H1 (cell line): ENCODE measurements around the gene GBF1. TPM values are rescaled to one million over a fixed set of nuclear protein-coding genes. Genes with fewer than 3 reads are reported as not detected.

Source experiments
- CTCF ChIA-PET: fragments of 300-600 bp; sonication (Branson Sonifier 250); formaldehyde crosslinking; loops from one replicate; lab custom pipeline; 2021; ENCODE audit not compliant: partially characterized antibody; lab: Charles Lee
- POLR2A ChIA-PET: fragments of 300-600 bp; sonication (Branson Sonifier 250); formaldehyde crosslinking; loops from one replicate; lab custom pipeline; 2021; ENCODE audit warnings: inconsistent platforms; ENCODE audit not compliant: partially characterized antibody; lab: Charles Lee
- DNase-seq, 2 experiments: peaks; one replicate each; pipeline versions ENCODE4 v3.0.0 to v3.0.0-alpha.2; 2010 to 2022; ENCODE audit warnings: low spot score in 2 of 2, low read depth in 1 of 2, mixed read lengths in 1 of 2
- FAIRE-seq: peaks from 2 replicates; lab custom pipeline; 2011; peaks lifted over from hg19 to GRCh38; lab: Jason Lieb, UNC
- H2AFZ ChIP-seq: 2 replicates; pipeline ENCODE4 v1.8.1; 2012; ENCODE audit warnings: low read length, inconsistent platforms
- H2AK5ac ChIP-seq: 2 replicates; pipeline ENCODE4 v1.6.1; 2013; ENCODE audit warnings: low read depth, low read length
- H2BK120ac ChIP-seq: replicated peaks from 2 replicates; pipeline ENCODE3; 2013; ENCODE audit warnings: low read depth, low read length, inconsistent platforms
- H2BK12ac ChIP-seq: 2 replicates; pipeline ENCODE4 v1.6.1; 2013; ENCODE audit warnings: low read depth, low read length
- H2BK15ac ChIP-seq: 2 replicates; pipeline ENCODE4 v1.6.1; 2013; ENCODE audit warnings: low read length
- H2BK20ac ChIP-seq: 2 replicates; pipeline ENCODE4 v1.6.1; 2013; ENCODE audit warnings: low read length
- H2BK5ac ChIP-seq: 2 replicates; pipeline ENCODE4 v1.6.1; 2013; ENCODE audit warnings: low read depth, low read length
- H3K14ac ChIP-seq: 2 replicates; pipeline ENCODE4 v1.6.1; 2013; ENCODE audit warnings: inconsistent platforms; ENCODE audit not compliant: insufficient read length
- H3K18ac ChIP-seq: 2 replicates; pipeline ENCODE4 v1.6.1; 2013; ENCODE audit warnings: low read length; ENCODE audit errors: extremely low read depth
- H3K23ac ChIP-seq: 2 replicates; pipeline ENCODE4 v1.6.1; 2013; ENCODE audit warnings: inconsistent platforms; ENCODE audit not compliant: insufficient read length
- H3K23me2 ChIP-seq: 2 replicates; pipeline ENCODE4 v1.6.1; 2013; ENCODE audit warnings: low read depth, low read length
- H3K27ac ChIP-seq: 2 replicates; pipeline ENCODE4 v1.6.1; 2011; ENCODE audit warnings: low read depth, low read length, inconsistent platforms
- H3K27me3 ChIP-seq, 4 experiments: replicated peaks in 1 of 4; 1 replicate in 1 of 4; 2 replicates in 3 of 4; pipeline versions ENCODE4 v1.6.1 to v1.8.1; 2011 to 2013; ENCODE audit warnings: low read length in 3 of 4, mild to moderate bottlenecking in 3 of 4, inconsistent platforms in 2 of 4, mixed read lengths in 2 of 4, moderate library complexity in 1 of 4; ENCODE audit not compliant: control insufficient read depth in 3 of 4, insufficient read depth in 3 of 4; ENCODE audit errors: extremely low read depth in 1 of 4
- H3K36me3 ChIP-seq, 4 experiments: 2 replicates each; pipeline versions ENCODE4 v1.6.1 to v1.8.1; 2011 to 2013; ENCODE audit warnings: mild to moderate bottlenecking in 4 of 4, low read length in 3 of 4, moderate library complexity in 2 of 4, control low read depth in 1 of 4, inconsistent platforms in 1 of 4; ENCODE audit not compliant: insufficient read depth in 4 of 4, control insufficient read depth in 2 of 4
- H3K4ac ChIP-seq: replicated peaks from 2 replicates; pipeline ENCODE3; 2013; ENCODE audit warnings: low read length, low read depth, mixed read lengths, inconsistent platforms; ENCODE audit not compliant: insufficient read length
- H3K4me1 ChIP-seq, 4 experiments: replicated peaks in 1 of 4; 1 replicate in 1 of 4; 2 replicates in 3 of 4; pipeline versions ENCODE4 v1.6.1 to v1.8.1; 2011 to 2013; ENCODE audit warnings: low read length in 3 of 4, inconsistent platforms in 2 of 4, mixed read lengths in 1 of 4; ENCODE audit not compliant: insufficient read depth in 4 of 4, control insufficient read depth in 3 of 4
- H3K4me2 ChIP-seq, 2 experiments: 2 replicates each; pipeline versions ENCODE4 v1.6.1 to v1.8.1; 2011 to 2013; ENCODE audit warnings: low read depth in 2 of 2, low read length in 2 of 2, control low read depth in 1 of 2, inconsistent platforms in 1 of 2, mild to moderate bottlenecking in 1 of 2; ENCODE audit not compliant: insufficient read depth in 1 of 2
- H3K4me3 ChIP-seq, 4 experiments: fragments of 200-600, 300-600 bp in 1 of 4; sonication (generic), shearing (Covaris generic), sonication (Bioruptor Twin) in 1 of 4; 2 replicates each; pipeline versions ENCODE4 v1.5.1 to v1.8.1; 2011 to 2016; ENCODE audit warnings: low read length in 4 of 4, low read depth in 3 of 4, control low read depth in 2 of 4, inconsistent platforms in 2 of 4, mild to moderate bottlenecking in 2 of 4, mixed read lengths in 1 of 4, moderate library complexity in 1 of 4; ENCODE audit not compliant: insufficient read depth in 2 of 4; ENCODE audit errors: extremely low read depth in 1 of 4
- H3K56ac ChIP-seq: replicated peaks from 2 replicates; pipeline ENCODE3; 2013; ENCODE audit warnings: low read depth, mild to moderate bottlenecking, mixed read lengths, low read length, inconsistent platforms; ENCODE audit not compliant: insufficient read length
- H3K79me1 ChIP-seq: 2 replicates; pipeline ENCODE4 v1.6.1; 2013; ENCODE audit warnings: low read depth, low read length, control low read depth
- H3K79me2 ChIP-seq, 2 experiments: 2 replicates each; pipeline versions ENCODE4 v1.6.1 to v1.8.1; 2012 to 2013; ENCODE audit warnings: low read length in 2 of 2, mild to moderate bottlenecking in 2 of 2, inconsistent platforms in 1 of 2; ENCODE audit not compliant: insufficient read depth in 2 of 2, control insufficient read depth in 1 of 2
- H3K9ac ChIP-seq, 4 experiments: replicated peaks in 1 of 4; 1 replicate in 1 of 4; 2 replicates in 3 of 4; pipeline versions ENCODE4 v1.6.1 to v1.8.1; 2011 to 2013; ENCODE audit warnings: low read depth in 3 of 4, low read length in 3 of 4, control low read depth in 2 of 4, mild to moderate bottlenecking in 2 of 4, moderate library complexity in 2 of 4, inconsistent platforms in 1 of 4; ENCODE audit errors: extremely low read depth in 1 of 4
- H3K9me3 ChIP-seq, 2 experiments: 2 replicates each; pipeline versions ENCODE4 v1.6.1 to v1.8.1; 2012 to 2013; ENCODE audit warnings: mild to moderate bottlenecking in 2 of 2, moderate library complexity in 2 of 2, control low read depth in 1 of 2, inconsistent platforms in 1 of 2, low read depth in 1 of 2, low read length in 1 of 2, mixed read lengths in 1 of 2; ENCODE audit not compliant: insufficient read depth in 2 of 2
- H4K20me1 ChIP-seq, 2 experiments: replicated peaks in 1 of 2; 2 replicates each; pipeline versions ENCODE3 to v1.8.1; 2011 to 2013; ENCODE audit warnings: inconsistent platforms in 2 of 2, low read length in 2 of 2, mild to moderate bottlenecking in 1 of 2; ENCODE audit not compliant: insufficient read depth in 2 of 2, control insufficient read depth in 1 of 2
- H4K5ac ChIP-seq: 2 replicates; pipeline ENCODE4 v1.6.1; 2013; ENCODE audit warnings: low read length, low read depth, mixed read lengths, inconsistent platforms; ENCODE audit not compliant: insufficient read length
- H4K8ac ChIP-seq: 2 replicates; pipeline ENCODE4 v1.8.0; 2013; ENCODE audit warnings: mild to moderate bottlenecking, moderate library complexity, low read length, inconsistent platforms; ENCODE audit not compliant: insufficient read depth; ENCODE audit errors: extremely low read depth
- H4K91ac ChIP-seq: replicated peaks from 2 replicates; pipeline ENCODE3; 2013; ENCODE audit warnings: low read length, mixed read lengths, inconsistent platforms; ENCODE audit not compliant: insufficient read length
- CTBP2 ChIP-seq: IDR thresholded peaks from 2 replicates; pipeline ENCODE4 v1.7.0; 2011; ENCODE audit warnings: borderline replicate concordance, mild to moderate bottlenecking, moderate library complexity, mixed read lengths, low read length; ENCODE audit not compliant: insufficient read depth, insufficient read length
- GABPA ChIP-seq: IDR thresholded peaks from 2 replicates; pipeline ENCODE4 v1.6.1; 2011; ENCODE audit warnings: mild to moderate bottlenecking, low read length, moderate library complexity, borderline replicate concordance; ENCODE audit not compliant: insufficient read depth
- HDAC6 ChIP-seq: IDR thresholded peaks from one replicate; pipeline ENCODE4 v1.7.1; 2012; ENCODE audit warnings: low read depth, mild to moderate bottlenecking, inconsistent platforms, low read length, moderate library complexity
- JUND ChIP-seq: IDR thresholded peaks from 2 replicates; pipeline ENCODE4 v1.6.1; 2011; ENCODE audit warnings: mild to moderate bottlenecking, improper control_type of control experiment, low read length
- KDM1A ChIP-seq: fragments of 200-600, 300-600 bp; sonication (generic); IDR thresholded peaks from 2 replicates; pipeline ENCODE4 v1.7.1; 2016; ENCODE audit warnings: mild to moderate bottlenecking, low read length, borderline replicate concordance
- PHF8 ChIP-seq: fragments of 200-600 bp; sonication (generic); conservative IDR thresholded peaks from 2 replicates; pipeline ENCODE4 v1.7.1; 2012; ENCODE audit warnings: low read depth, mild to moderate bottlenecking, inconsistent platforms, low read length, moderate library complexity
- POLR2AphosphoS5 ChIP-seq: IDR thresholded peaks from 2 replicates; pipeline ENCODE4 v1.6.1; 2011; ENCODE audit warnings: low read depth, low read length
- RBBP5 ChIP-seq: IDR thresholded peaks from 2 replicates; pipeline ENCODE4 v1.7.1; 2012; ENCODE audit warnings: low read depth, mild to moderate bottlenecking, inconsistent platforms, low read length, moderate library complexity, borderline replicate concordance
- RXRA ChIP-seq: IDR thresholded peaks from 2 replicates; pipeline ENCODE4 v1.6.1; 2011; ENCODE audit warnings: low read depth, mild to moderate bottlenecking, low read length, moderate library complexity; ENCODE audit not compliant: insufficient read depth
- polyA plus RNA-seq, 7 experiments: library from polyadenylated mRNA; depleted of rRNA in 3 of 7; stranded (reverse) in 5 of 7; unstranded in 2 of 7; fragments of >200 nt in 5 of 7; fragments of 200-250 nt in 2 of 7; gene quantifications; 1 replicate in 5 of 7; 2 replicates in 1 of 7; 4 replicates in 1 of 7; pipeline versions ENCODE4 v1.2.1 to v1.2.3, GENCODE V29; 2011 to 2013; ENCODE audit warnings: missing spikeins in 2 of 7, mixed read lengths in 2 of 7
- total RNA-seq: library from RNA; stranded (reverse); fragmentation: NEBNext Ultra II Directional; extraction: Animal tissue kit (Norgen Biotek cat#: 25700); gene quantifications from 2 replicates; pipeline ENCODE4 v1.2.1, GENCODE V29; 2021
- TF ChIP-seq, protein P1 (sequence below): IDR thresholded peaks from 2 replicates; pipeline ENCODE4 v1.6.1; 2012; ENCODE audit warnings: inconsistent platforms

The GBF1 gene
- total and polyA plus RNA-seq, 2 of the 8 experiments (the other 6 are each of a cell fraction or from before 2014, with no cell fraction given) = 11.0 to 25.5 TPM

DNA sequence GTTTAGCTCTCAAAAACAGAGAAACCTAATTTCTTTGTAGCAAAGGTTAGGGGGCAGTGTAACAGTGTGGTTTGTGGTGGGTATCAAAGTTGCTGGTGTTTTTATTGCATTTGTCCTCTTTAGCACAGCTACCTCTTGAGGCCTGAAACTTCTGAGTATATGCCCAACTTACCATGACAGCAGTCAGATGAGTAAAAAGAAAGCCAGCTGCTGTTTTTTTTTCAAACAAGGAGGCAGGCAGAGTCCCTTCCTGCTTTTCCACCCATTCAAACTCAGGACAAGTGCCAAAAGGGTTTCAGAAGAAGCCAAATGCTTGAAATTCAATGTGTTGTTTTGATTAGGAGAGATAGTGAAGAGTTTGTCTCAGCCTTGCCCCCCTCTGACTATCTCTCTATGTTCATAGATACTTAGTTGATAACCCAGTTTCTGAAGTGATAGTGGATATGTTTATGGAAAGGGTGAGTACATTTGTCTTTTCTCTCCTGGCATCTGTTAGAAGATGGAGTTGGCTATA lies 23.1 kb downstream of the GBF1 start:
- no peak overlapping the region for H2AK5ac ChIP-seq
- TF ChIP-seq KDM1A = no peak
- TF ChIP-seq RXRA = no peak
- TF ChIP-seq, protein P1, sequence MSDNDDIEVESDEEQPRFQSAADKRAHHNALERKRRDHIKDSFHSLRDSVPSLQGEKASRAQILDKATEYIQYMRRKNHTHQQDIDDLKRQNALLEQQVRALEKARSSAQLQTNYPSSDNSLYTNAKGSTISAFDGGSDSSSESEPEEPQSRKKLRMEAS = no peak
- TF ChIP-seq PHF8 = no peak
- no peak for TF ChIP-seq POLR2AphosphoS5
- TF ChIP-seq RBBP5 = no peak
- no peak for TF ChIP-seq JUND
- TF ChIP-seq CTBP2 = no peak
- no peak for TF ChIP-seq GABPA
- TF ChIP-seq HDAC6 = no peak
- ChIA-PET CTCF (interaction anchor here (0.8 to 7.0 kb wide), 8 partner anchors 16 to 93 kb away, joined by 3 to 35 read pairs (median 6); no protein-coding TSS in a partner anchor), POLR2A (no interaction called here)
- H3K36me3 ChIP-seq = no peaks in the 10 kb centered on the region
- H4K91ac ChIP-seq = no peak overlapping the region
- no peak overlapping the region for H3K27ac ChIP-seq
- no peak overlapping the region for H4K5ac ChIP-seq
- no peaks in the 10 kb centered on the region; the same call in 1 of the 2 replicates for H3K79me1 ChIP-seq
- no peak overlapping the region for H2AFZ ChIP-seq
- H3K4ac ChIP-seq = no peak overlapping the region
- no peak overlapping the region for H2BK5ac ChIP-seq
- no peak overlapping the region for H3K4me3 ChIP-seq
- no peak overlapping the region for H3K9ac ChIP-seq
- H2BK12ac ChIP-seq = no peak overlapping the region
- H3K14ac ChIP-seq = no peak overlapping the region
- H4K8ac ChIP-seq = no peak overlapping the region
- H3K4me2 ChIP-seq = no peak overlapping the region
- H2BK120ac ChIP-seq = no peak overlapping the region
- H3K23me2 ChIP-seq = no peaks in the 10 kb centered on the region
- no peaks in the 10 kb centered on the region for H3K27me3 ChIP-seq
- H3K79me2 ChIP-seq = no peaks in the 10 kb centered on the region
- peaks cover 4 to 6% of the 10 kb centered on the region in 2 experiments for H4K20me1 ChIP-seq
- H3K23ac ChIP-seq = no peak overlapping the region
- no peak overlapping the region for H3K18ac ChIP-seq
- DNase-seq = no peak
- H2BK15ac ChIP-seq = no peak overlapping the region
- H2BK20ac ChIP-seq = no peak overlapping the region
- H3K9me3 ChIP-seq = no peaks in the 10 kb centered on the region
- no peaks in the 10 kb centered on the region for H3K4me1 ChIP-seq
- FAIRE-seq = no peak
- no peak overlapping the region for H3K56ac ChIP-seq
